ENCODE measurements around the gene SELL.
"Not testable (repeated sequence)": the region's sequence is repeated elsewhere in the genome, so short reads cannot be mapped to it uniquely, and the experiment has no call there.

SELL gene

GRCh38 chr1:169679692-169680091 lies 31.7 kb downstream of the SELL start:
- DNase-seq: no peak
- intact Hi-C loops (cut with DNase I): no loop called here

- intact Hi-C loops (cut with DNase I): no loop called here
- DNase-seq: no peak
These were observed 35.4 kb downstream of the SELL start for GRCh38 chr1:169676001-169676400.

GRCh38 chr1:169670836-169671235 lies 40.6 kb downstream of the SELL start:
- no peak for DNase-seq
- intact Hi-C loops (cut with DNase I): no loop called here

- intact Hi-C loops (cut with DNase I): not testable (repeated sequence)
These were observed 41.2 kb downstream of the SELL start for GRCh38 chr1:169670244-169670643.

GRCh38 chr1:169667699-169668596 lies 43.5 kb downstream of the SELL start:
- intact Hi-C loops (cut with DNase I); DNase-seq: not testable (repeated sequence)

More at GRCh38 chr1:169670244-169670643, 41.2 kb downstream of the SELL start:
- DNase-seq: not testable (repeated sequence)

- intact Hi-C loops (cut with DNase I); DNase-seq: not testable (repeated sequence)
These were observed 44.2 kb downstream of the SELL start for GRCh38 chr1:169667227-169667639.

- intact Hi-C loops (cut with DNase I); DNase-seq: not testable (repeated sequence)
These were observed 48.7 kb downstream of the SELL start for GRCh38 chr1:169662680-169663079.

- intact Hi-C loops (cut with DNase I); DNase-seq: not testable (repeated sequence)
These were observed 50.4 kb downstream of the SELL start for GRCh38 chr1:169661066-169661465.

- intact Hi-C loops (cut with DNase I): not testable (repeated sequence)
These were observed 52.6 kb downstream of the SELL start for GRCh38 chr1:169658777-169659176.

GRCh38 chr1:169653873-169654272 lies 57.5 kb downstream of the SELL start:
- intact Hi-C loops (cut with DNase I): no loop called here
- peak in 20 of 42 donors; percentile 11 to 59 (median 32) for DNase-seq

More at GRCh38 chr1:169658777-169659176, 52.6 kb downstream of the SELL start:
- not testable (repeated sequence) for DNase-seq

- no peak for DNase-seq
- intact Hi-C loops (cut with DNase I): no loop called here
These were observed 60.4 kb downstream of the SELL start for GRCh38 chr1:169651035-169651434.

- DNase-seq: peak in 1 of 42 donors; percentile 34
- intact Hi-C loops (cut with DNase I): no loop called here
These were observed 60.9 kb downstream of the SELL start for GRCh38 chr1:169650551-169650950.

- no peak for DNase-seq
- intact Hi-C loops (cut with DNase I): no loop called here
These were observed 62.7 kb downstream of the SELL start for GRCh38 chr1:169648709-169649108.

- intact Hi-C loops (cut with DNase I): no loop called here
- no peak for DNase-seq
These were observed 63.2 kb downstream of the SELL start for GRCh38 chr1:169648187-169648586.

- DNase-seq: no peak
- intact Hi-C loops (cut with DNase I): no loop called here
These were observed 63.9 kb downstream of the SELL start for GRCh38 chr1:169647512-169647911.

- intact Hi-C loops (cut with DNase I): no loop called here
- no peak for DNase-seq
These were observed 67.1 kb downstream of the SELL start for GRCh38 chr1:169644297-169644696.
